Esophagus squamous epithelium (tissue), 4 donors: ENCODE measurements around the gene ACSL3.

Source experiments
- CTCF ChIP-seq, 6 experiments: fragments of 450-650 bp in 4 of 6; fragments of 200-600 bp in 2 of 6; sonication (generic) in 2 of 6; IDR thresholded peaks; one replicate each; pipeline ENCODE4 v1.5.1; 2016 to 2019; ENCODE audit warnings: antibody characterized with exemption in 6 of 6, mild to moderate bottlenecking in 4 of 6, moderate library complexity in 4 of 6
- POLR2A ChIP-seq, 4 donors: fragments of 450-650 bp; IDR thresholded peaks; one replicate each; pipeline ENCODE4 v1.6.1; 2017; ENCODE audit warnings: antibody characterized with exemption in 4 of 4, mild to moderate bottlenecking in 4 of 4, moderate library complexity in 3 of 4

DNA sequence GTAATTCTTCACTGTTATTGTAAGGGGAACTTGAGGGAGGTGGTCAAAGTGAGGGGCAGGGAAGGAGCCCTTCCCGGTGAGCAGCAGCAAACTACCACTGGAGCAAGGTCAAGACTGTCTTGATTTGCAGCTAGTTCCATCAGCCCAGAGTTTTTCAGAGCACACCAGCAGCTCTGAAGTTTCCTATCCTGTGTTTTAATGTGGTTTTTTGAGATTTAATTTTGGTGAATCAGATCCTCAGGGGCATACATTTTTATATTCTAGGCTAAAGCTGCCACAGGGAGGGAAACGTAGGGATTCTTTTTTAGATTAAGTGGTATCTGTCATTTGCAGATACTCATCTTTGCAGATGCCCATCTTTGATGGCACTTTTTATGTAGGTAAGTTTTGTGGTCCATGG lies 124.1 kb downstream of the ACSL3 start:
- TF ChIP-seq CTCF (IDR thresholded peaks at IDR 0.05) (no peak), POLR2A (IDR thresholded peaks at IDR 0.05) (no peak)
